Measurements from ENCODE around the gene DST. TPM values are rescaled to one million over a fixed set of nuclear protein-coding genes. Genes with fewer than 3 reads are reported as not detected.

The DST gene
- polyA plus RNA-seq, 3 donors, result 1.1 to 7.4 (median 3.2) TPM

GRCh38 chr6:56531839-56532595 is 110.7 kb downstream of the DST start:
- H2AFZ ChIP-seq (ENCODE audit: insufficient read depth, low read depth, low read length, poor library complexity, severe bottlenecking), result no peak overlapping the region
- Mint-ChIP-seq H3K36me3 (peaks cover 25 to 45% of the 10 kb centered on the region in 2 donors), H3K4me3 (no peak overlapping the region), H3K4me1 (no peaks in the 10 kb centered on the region), H3K27me3 (ENCODE audit: low read depth in 3 of 3) (no peaks in the 10 kb centered on the region), H3K27ac (no peak overlapping the region), H3K9me3 (no peaks in the 10 kb centered on the region)
- H3K4me2 ChIP-seq (replicated peaks; ENCODE audit: extremely low read depth, low read length, poor library complexity, severe bottlenecking), result no peak overlapping the region
- intact Hi-C loops (cut with micrococcal nuclease), result no loop called here
- H3K27me3 ChIP-seq (ENCODE audit: control insufficient read depth in 2 of 2, insufficient read depth in 2 of 2, low read length in 2 of 2), result no peaks in the 10 kb centered on the region
- no peaks in the 10 kb centered on the region for H3K79me2 ChIP-seq (ENCODE audit: insufficient read depth, low read length)
- no CpG with 5 or more reads among the region's 5 CpGs for WGBS (ENCODE audit: insufficient coverage)
- no peak overlapping the region for H3K9ac ChIP-seq (ENCODE audit: insufficient read depth, low read length, poor library complexity, severe bottlenecking)
- H3K27ac ChIP-seq (ENCODE audit: low read depth in 1 of 2, low read length in 2 of 2), result no peak overlapping the region
- H3K36me3 ChIP-seq (replicated peaks in 1 of 2; ENCODE audit: control insufficient read depth in 1 of 2, insufficient read depth in 2 of 2, low read length in 2 of 2), result peaks cover 14 to 50% of the 10 kb centered on the region in 2 donors
- H3K9me3 ChIP-seq (replicated peaks in 1 of 2; ENCODE audit: control insufficient read depth in 1 of 2, insufficient read depth in 1 of 2, low read length in 2 of 2), result no peaks in the 10 kb centered on the region
- TF ChIP-seq CTCF (IDR thresholded peaks at IDR 0.05), result no peak
- no peaks in the 10 kb centered on the region for H3K4me1 ChIP-seq (ENCODE audit: control insufficient read depth in 1 of 2, insufficient read depth in 2 of 2, low read length in 2 of 2)
- DNase-seq, result no peak
- H3K4me3 ChIP-seq (replicated peaks in 1 of 3; ENCODE audit: low read depth in 2 of 3, low read length in 3 of 3), result no peak overlapping the region
- no peaks in the 10 kb centered on the region for H4K20me1 ChIP-seq (ENCODE audit: insufficient read depth, low read length)

GRCh38 chr6:56529594-56530191 is 113.0 kb downstream of the DST start:
- Histone ChIP-seq H4K20me1 (ENCODE audit: insufficient read depth, low read length) (no peaks in the 10 kb centered on the region), H3K9me3 (replicated peaks in 1 of 2; ENCODE audit: control insufficient read depth in 1 of 2, insufficient read depth in 1 of 2, low read length in 2 of 2) (no peaks in the 10 kb centered on the region), H2AFZ (ENCODE audit: insufficient read depth, low read depth, low read length, poor library complexity, severe bottlenecking) (no peak overlapping the region), H3K4me1 (ENCODE audit: control insufficient read depth in 1 of 2, insufficient read depth in 2 of 2, low read length in 2 of 2) (no peaks in the 10 kb centered on the region), H3K9ac (ENCODE audit: insufficient read depth, low read length, poor library complexity, severe bottlenecking) (no peak overlapping the region), H3K4me2 (replicated peaks; ENCODE audit: extremely low read depth, low read length, poor library complexity, severe bottlenecking) (no peak overlapping the region), H3K27me3 (ENCODE audit: control insufficient read depth in 2 of 2, insufficient read depth in 2 of 2, low read length in 2 of 2) (no peaks in the 10 kb centered on the region), H3K79me2 (ENCODE audit: insufficient read depth, low read length) (no peaks in the 10 kb centered on the region), H3K27ac (ENCODE audit: low read depth in 1 of 2, low read length in 2 of 2) (no peak overlapping the region), H3K4me3 (replicated peaks in 1 of 3; ENCODE audit: low read depth in 2 of 3, low read length in 3 of 3) (no peak overlapping the region), H3K36me3 (replicated peaks in 1 of 2; ENCODE audit: control insufficient read depth in 1 of 2, insufficient read depth in 2 of 2, low read length in 2 of 2) (peaks cover 16 to 63% of the 10 kb centered on the region in 2 donors)
- no peaks in the 10 kb centered on the region for H3K27me3 Mint-ChIP-seq (ENCODE audit: low read depth in 3 of 3)
- H3K4me3 Mint-ChIP-seq, result no peak overlapping the region
- no peak for TF ChIP-seq CTCF (IDR thresholded peaks at IDR 0.05)
- no peak for DNase-seq
- intact Hi-C loops (cut with micrococcal nuclease), result no loop called here
- peaks cover 34 to 47% of the 10 kb centered on the region in 2 donors for H3K36me3 Mint-ChIP-seq
- no peaks in the 10 kb centered on the region for H3K9me3 Mint-ChIP-seq
- H3K27ac Mint-ChIP-seq, result no peak overlapping the region
- no CpG with 5 or more reads among the region's 4 CpGs for WGBS (ENCODE audit: insufficient coverage)
- no peaks in the 10 kb centered on the region for H3K4me1 Mint-ChIP-seq

All from CD14-positive monocyte (primary cell).